Iris pigment epithelial cell (primary cell): ENCODE measurements around the gene CDC6.

ENCODE experiments used
- DNase-seq: peaks from one replicate; pipeline ENCODE4 v3.0.0-alpha.2; 2011; ENCODE audit warnings: low read depth

Gene CDC6

DNA sequence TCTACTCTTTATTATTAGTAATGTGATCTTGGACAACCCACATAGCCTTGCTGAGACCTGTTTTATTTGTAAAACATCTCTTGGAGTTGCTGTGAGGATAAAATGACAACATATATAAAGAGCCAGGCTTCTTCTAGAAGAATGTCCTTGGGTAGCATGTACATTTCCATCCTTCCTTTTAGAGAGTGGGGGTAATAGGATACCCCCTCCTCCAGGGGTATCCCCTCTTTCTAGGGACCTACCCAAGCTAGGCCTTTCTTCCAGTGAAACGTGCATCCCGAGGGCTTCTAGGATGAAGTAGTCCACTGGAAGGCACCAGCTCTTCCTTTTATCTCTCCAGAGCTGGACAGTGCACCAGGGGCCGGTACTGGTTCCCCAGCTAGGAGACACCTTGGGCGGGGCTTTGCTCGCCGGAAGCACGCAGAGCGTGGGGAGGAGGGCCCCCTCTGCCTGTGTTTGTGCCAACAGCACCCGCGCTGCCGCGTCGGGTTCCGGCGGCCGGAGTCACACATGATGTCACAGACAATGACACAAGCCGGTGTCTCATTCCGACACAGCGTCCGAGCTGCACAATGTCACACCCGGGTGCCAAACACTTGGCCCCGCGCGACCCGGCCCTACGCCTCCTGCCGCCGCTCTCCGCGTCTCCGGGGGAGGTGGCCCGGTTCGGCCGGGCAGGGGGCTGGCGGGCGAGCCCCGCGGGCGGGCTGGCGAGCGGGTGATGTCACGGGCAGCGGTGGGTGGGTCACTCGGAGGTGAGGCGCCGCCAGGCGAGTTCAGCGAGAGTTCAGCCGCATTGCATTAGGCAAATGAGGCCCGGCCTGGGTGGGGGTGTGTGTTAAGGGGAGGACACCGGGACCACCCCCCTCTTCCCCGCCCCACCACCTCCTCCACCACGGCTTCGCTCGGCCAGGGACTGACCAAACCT, 53.5 kb downstream of the CDC6 start:
- DNase-seq = peak; percentile 79

DNA sequence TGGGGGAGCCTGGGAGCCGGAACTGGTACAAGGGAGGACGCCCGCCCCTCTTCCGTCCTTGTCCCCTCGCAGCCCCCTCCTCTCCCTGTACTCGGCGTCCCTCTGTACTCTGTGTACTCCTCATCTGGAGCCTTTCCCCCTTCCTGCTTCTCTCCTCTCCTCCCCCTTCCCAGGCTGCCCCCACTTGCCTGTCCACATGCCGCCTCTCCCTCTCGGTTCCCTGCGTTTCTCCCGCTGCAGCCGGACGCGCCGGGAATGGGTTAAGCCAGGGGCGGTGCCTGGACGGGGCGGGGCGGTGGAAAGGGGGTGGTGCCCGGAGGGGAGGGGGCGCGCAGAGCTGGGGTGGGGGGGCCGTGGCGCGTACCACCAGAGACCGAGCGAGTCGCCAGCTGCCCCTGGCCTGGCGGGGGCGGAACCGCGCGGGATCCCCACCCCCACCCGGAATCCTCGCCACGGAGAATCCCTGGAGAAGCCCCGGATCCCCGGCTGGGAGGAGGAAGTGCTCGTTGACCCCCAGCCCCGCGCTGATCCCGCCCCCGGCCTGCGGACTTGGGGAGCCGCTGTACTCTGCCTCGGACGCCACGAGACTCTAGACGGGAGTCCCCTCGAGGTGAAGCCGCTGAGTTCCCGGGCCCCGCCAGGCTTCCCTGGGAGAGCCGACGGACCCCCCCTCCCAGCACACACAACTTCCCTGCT, 54.3 kb downstream of the CDC6 start:
- DNase-seq = peak; percentile 82

DNA sequence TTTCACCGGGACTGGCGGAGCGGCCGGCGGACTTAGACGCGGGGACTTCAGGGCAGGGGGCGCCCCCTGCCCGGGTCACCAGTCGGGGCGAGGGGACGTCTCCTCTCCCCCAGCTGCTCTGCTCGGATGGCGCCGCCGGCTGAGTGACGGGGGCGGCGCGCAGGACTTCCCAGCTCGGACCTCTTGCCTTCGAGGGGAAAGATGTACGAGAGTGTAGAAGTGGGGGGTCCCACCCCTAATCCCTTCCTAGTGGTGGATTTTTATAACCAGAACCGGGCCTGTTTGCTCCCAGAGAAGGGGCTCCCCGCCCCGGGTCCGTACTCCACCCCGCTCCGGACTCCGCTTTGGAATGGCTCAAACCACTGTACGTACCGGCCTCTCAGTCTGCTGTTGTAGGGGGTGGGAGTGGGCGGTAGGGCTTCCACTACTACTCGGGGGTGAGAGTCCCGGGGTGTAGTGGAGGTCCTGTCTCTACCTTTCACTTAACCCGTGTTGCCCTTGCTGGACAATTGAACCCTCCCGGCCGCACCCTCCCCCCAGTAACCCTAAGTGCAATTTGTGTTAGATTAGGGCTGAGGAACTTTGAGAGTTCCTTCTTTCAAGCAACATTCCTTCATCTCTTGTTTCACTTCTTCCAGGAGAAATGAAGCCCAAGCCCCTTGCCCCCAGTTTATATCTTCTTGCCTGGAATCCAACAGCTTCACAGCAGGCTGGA, 55.0 kb downstream of the CDC6 start:
- DNase-seq = no peak

DNA sequence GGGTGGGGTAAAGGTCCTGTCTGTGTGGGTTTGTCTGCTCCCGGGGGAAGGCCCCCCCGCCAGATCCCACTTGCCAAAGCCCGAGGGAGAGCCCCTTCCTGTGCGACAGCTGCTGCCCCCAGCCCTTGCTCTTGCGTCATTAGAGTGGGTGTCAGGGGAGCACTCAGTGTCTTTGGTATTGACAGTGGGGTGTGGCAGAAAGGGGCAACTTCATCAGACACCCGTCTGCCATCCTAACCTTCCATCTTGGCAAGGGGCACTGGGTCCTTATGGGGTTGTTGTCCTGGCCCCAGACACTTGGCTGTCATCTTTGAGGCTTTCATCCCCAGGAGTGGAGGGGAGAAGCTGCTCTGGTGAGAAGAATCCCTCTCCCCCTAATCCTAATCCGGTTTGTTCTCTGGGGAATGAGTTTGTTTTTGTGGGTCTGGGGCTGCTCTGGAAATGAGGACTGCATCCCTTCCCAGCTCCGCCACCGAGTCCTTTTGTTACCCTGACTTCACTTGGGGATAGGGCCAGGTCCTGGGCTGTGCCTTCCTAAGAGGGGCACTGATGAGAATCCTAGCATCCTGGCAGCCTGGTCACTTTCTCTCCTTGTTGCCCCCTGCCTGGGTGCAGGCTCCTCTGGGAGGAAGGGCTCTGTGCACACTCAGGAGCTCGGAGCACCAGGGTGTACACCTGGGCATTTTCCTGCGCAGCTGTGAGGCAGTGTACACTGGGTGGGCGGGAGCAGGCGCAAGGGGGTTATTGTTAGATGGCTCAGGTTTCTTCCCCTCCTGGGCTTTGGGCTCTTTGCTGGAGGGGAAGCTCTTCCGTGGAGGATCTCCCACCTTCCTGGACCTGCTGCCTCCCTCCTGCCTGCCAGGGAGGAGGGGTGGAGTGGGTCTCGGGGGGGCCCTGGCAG, 55.8 kb downstream of the CDC6 start:
- no peak for DNase-seq

DNA sequence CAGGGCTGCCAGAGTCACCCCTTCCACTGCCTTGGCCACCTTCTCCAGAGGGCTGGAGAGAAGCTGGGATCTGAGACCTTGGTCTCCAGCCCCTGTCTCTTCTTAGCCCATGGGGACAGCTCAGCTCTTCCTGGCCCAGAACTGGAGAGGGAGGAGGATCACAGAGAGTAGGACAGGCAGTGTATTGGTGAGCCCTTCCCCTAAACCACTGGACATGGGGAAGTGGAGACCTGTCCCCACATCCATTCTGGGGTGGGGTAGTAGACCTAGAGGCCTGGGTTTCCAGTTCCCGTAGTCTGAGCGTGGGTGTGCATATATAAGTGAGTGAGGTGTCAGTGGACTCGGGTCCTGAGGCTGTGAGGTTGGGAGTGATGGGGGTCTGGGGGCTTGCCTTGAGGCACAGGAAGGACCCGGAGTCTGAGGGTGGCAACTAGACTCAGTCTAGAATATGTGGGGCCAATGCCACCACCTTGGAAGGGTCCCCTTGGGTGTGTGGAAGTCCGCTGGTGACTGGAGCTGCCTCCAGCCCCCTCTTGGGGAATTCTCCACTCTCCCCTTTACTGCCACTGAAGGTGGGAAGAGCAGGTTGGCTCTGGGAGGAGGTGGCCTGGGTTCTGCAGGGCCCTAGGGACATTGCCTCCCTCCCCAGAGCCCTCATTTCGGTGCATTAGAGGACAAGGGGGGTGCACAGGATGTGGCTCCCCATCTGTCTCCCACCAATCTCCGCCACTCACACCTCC, 56.9 kb downstream of the CDC6 start:
- DNase-seq = no peak

GRCh38 chr17:40345161-40345993, 57.7 kb downstream of the CDC6 start:
- DNase-seq = peak; percentile 61

- peak; percentile 37 for DNase-seq
Observed at GRCh38 chr17:40345994-40346764, 58.5 kb downstream of the CDC6 start.

DNA sequence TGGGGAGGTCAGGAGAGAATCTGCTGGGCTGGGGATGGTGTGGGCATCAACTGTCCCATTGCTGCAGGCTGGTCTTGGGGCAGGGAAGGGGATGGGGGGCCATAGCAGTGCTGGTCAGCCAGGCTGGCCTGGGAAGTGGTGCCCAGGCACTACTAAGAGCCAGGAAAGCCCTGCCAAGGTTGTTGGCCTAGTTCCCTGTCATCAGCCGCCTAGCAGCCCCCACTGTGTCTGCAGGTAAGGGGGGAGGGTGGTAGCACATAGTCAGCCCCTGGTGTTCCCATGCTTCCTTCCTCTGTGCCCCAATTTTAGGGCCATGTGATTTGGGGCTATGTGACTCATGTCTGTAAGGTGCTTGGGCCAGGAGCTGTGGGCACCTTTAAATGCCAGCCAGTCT, 59.1 kb downstream of the CDC6 start:
- DNase-seq = no peak

DNA sequence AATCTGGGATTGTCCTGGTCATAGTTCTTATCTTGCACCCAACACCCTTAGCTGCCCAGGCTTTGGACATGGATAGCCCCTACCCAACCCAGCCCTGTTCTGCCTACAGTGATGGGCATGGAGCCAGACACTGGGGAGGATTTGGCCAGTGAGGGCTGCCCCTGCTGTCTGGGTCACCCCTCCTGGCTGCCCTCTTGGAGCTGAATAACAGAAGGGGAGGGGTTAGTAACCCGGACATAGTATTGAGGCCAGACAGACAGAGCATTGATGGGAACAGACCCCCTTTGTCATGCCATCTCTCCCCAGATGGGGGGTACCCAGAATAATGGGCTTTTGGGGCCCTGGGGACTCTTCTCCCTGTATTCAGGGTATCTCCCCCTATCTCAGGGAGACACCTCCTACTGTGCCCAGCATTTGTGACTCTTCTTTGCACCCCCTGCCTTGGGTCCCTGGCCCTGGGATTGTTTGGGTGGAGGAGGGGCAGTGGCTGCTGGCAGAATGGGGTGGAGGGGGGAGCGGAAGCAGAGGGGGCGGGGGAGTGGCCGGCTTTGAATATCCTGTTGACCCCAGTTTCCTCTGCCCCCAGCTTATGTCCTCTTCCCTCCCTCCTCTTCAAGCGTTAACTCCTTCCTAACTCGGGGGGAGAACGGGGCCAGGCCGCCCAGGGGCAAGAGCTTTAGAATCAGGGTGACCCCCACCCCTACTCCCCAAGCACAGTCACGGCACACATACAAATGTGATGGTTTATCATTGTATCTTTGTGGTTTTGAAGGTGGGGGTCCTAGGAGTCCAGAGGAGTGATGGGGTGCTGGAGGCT, 59.8 kb downstream of the CDC6 start:
- DNase-seq = no peak

GRCh38 chr17:40348136-40348504, 60.4 kb downstream of the CDC6 start:
- DNase-seq = no peak

GRCh38 chr17:40348562-40349476, 61.1 kb downstream of the CDC6 start:
- peak; percentile 48 for DNase-seq

- no peak for DNase-seq
Observed at GRCh38 chr17:40349477-40349894, 61.8 kb downstream of the CDC6 start.

- DNase-seq = peak; percentile 55
Observed at GRCh38 chr17:40349895-40350688, 62.4 kb downstream of the CDC6 start.

DNA sequence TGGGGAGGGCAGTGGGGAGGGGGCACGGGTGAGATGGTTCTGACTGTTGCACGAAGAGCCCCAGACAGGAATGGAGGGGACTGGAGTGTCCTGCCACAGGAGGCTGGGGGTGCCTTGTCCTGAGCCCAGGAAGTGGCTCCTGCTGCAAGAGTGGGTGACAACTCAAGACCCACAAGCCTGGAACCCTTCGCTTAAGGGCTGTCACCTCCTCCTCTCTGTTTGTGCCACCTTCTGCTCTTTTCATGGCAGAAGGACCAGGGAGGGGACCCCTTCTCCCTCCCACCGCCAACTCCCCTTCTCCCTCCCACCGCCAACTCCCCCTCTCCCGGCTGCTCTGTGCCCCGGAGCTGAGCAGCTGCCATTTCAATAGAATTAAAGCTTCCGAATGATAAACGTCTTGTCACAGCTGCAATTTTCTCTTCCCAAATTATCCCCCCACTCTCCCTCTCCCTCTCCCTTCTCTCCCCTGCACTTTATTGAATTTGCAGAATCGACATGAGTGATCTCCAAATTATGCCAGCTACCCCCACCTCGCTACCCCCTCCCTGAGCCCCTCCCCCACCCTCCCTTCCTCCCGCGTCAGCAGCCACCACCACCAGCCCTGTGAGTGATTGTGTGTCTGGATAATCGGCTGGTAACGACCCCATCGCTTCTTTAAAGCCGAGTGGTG, 63.1 kb downstream of the CDC6 start:
- no peak for DNase-seq

- no peak for DNase-seq
Observed at GRCh38 chr17:40351359-40352236, 63.9 kb downstream of the CDC6 start.
